KMS-11 (cell line): ENCODE measurements around the gene SULT1B1.

Source experiments
- H2AFZ ChIP-seq: fragments of 200-600 bp; sonication (generic); 2 replicates; pipeline ENCODE4 v1.6.1; 2016; ENCODE audit warnings: antibody characterized with exemption, mixed run types, low read depth
- H3K27ac ChIP-seq: fragments of 200-600 bp; sonication (generic); 2 replicates; pipeline ENCODE4 v1.6.1; 2016; ENCODE audit warnings: mild to moderate bottlenecking, mixed run types
- H3K27me3 ChIP-seq: fragments of 200-600 bp; sonication (generic); 2 replicates; pipeline ENCODE4 v1.6.1; 2017; ENCODE audit warnings: mild to moderate bottlenecking, low read depth, mixed run types, moderate library complexity; ENCODE audit not compliant: insufficient read depth
- H3K36me3 ChIP-seq: fragments of 200-600 bp; sonication (generic); 2 replicates; pipeline ENCODE4 v1.6.1; 2017; ENCODE audit warnings: mild to moderate bottlenecking, mixed run types; ENCODE audit not compliant: insufficient read depth
- H3K4me1 ChIP-seq: fragments of 200-600 bp; sonication (generic); 2 replicates; pipeline ENCODE4 v1.6.1; 2016; ENCODE audit warnings: mild to moderate bottlenecking, low read depth, mixed run types; ENCODE audit not compliant: poor library complexity, severe bottlenecking
- H3K4me2 ChIP-seq: fragments of 200-600 bp; sonication (generic); 2 replicates; pipeline ENCODE4 v1.7.0; 2016; ENCODE audit warnings: mild to moderate bottlenecking, mixed run types
- H3K4me3 ChIP-seq: fragments of 200-600 bp; sonication (generic); IDR thresholded peaks from 2 replicates; pipeline ENCODE4 v1.6.1; 2017; ENCODE audit warnings: low read depth, low read length, mixed read lengths; ENCODE audit not compliant: insufficient read depth
- H3K79me2 ChIP-seq: fragments of 200-600 bp; sonication (generic); 2 replicates; pipeline ENCODE4 v1.6.1; 2016; ENCODE audit warnings: low read depth, mixed run types; ENCODE audit not compliant: insufficient read depth
- H3K9ac ChIP-seq: fragments of 200-600 bp; sonication (generic); 2 replicates; pipeline ENCODE4 v1.6.1; 2016; ENCODE audit warnings: mild to moderate bottlenecking, mixed run types
- H4K20me1 ChIP-seq: fragments of 200-600 bp; sonication (generic); 2 replicates; pipeline ENCODE4 v1.6.1; 2016; ENCODE audit warnings: mild to moderate bottlenecking, mixed run types; ENCODE audit not compliant: insufficient read depth
- CTCF ChIP-seq: fragments of 200-600 bp; sonication (generic); conservative IDR thresholded peaks from 2 replicates; pipeline ENCODE4 v1.6.1; 2017; ENCODE audit warnings: low read depth, mild to moderate bottlenecking, antibody characterized with exemption, low read length, moderate library complexity, mixed read lengths

The SULT1B1 gene

GRCh38 chr4:69743476-69744156 lies 16.8 kb downstream of the SULT1B1 start:
- Histone ChIP-seq H3K36me3 (no peaks in the 10 kb centered on the region), H4K20me1 (no peaks in the 10 kb centered on the region), H2AFZ (no peak overlapping the region), H3K4me1 (no peaks in the 10 kb centered on the region), H3K9ac (no peak overlapping the region), H3K79me2 (no peaks in the 10 kb centered on the region), H3K27ac (no peak overlapping the region), H3K4me2 (no peak overlapping the region), H3K27me3 (no peaks in the 10 kb centered on the region), H3K4me3 (no peak overlapping the region)
- TF ChIP-seq CTCF = no peak

GRCh38 chr4:69742596-69742995 lies 17.8 kb downstream of the SULT1B1 start:
- Histone ChIP-seq H3K4me3 (no peak overlapping the region), H4K20me1 (no peaks in the 10 kb centered on the region), H3K9ac (no peak overlapping the region), H3K4me2 (no peak overlapping the region), H3K27me3 (no peaks in the 10 kb centered on the region), H3K36me3 (no peaks in the 10 kb centered on the region), H3K27ac (no peak overlapping the region), H2AFZ (no peak overlapping the region), H3K79me2 (no peaks in the 10 kb centered on the region), H3K4me1 (no peaks in the 10 kb centered on the region)
- no peak for TF ChIP-seq CTCF

- Histone ChIP-seq H3K36me3 (no peaks in the 10 kb centered on the region), H4K20me1 (no peaks in the 10 kb centered on the region), H3K27me3 (no peaks in the 10 kb centered on the region), H3K9ac (no peak overlapping the region), H3K27ac (no peak overlapping the region), H2AFZ (no peak overlapping the region), H3K79me2 (no peaks in the 10 kb centered on the region), H3K4me2 (no peak overlapping the region), H3K4me3 (no peak overlapping the region), H3K4me1 (no peaks in the 10 kb centered on the region)
- no peak for TF ChIP-seq CTCF
Measured at GRCh38 chr4:69738872-69739271, 21.5 kb downstream of the SULT1B1 start.

- Histone ChIP-seq H2AFZ (no peak overlapping the region), H3K4me1 (no peaks in the 10 kb centered on the region), H3K79me2 (no peaks in the 10 kb centered on the region), H4K20me1 (no peaks in the 10 kb centered on the region), H3K9ac (no peak overlapping the region), H3K27me3 (no peaks in the 10 kb centered on the region), H3K4me2 (no peak overlapping the region), H3K36me3 (no peaks in the 10 kb centered on the region), H3K27ac (no peak overlapping the region), H3K4me3 (no peak overlapping the region)
- no peak for TF ChIP-seq CTCF
Measured at GRCh38 chr4:69735119-69735518, 25.3 kb downstream of the SULT1B1 start.
